SK-N-SH treated with all-trans-retinoic acid at 6 μM for 48 hours (cell line): Measurements from ENCODE around the gene P2RY8.

Experiments
- ATAC-seq: fragments of 200-7000 bp; cut with Tn5 transposase; 3 replicates; pipeline ENCODE4 v1.9.1; 2020; ENCODE audit warnings: mild to moderate bottlenecking, moderate library complexity
- ARNTL ChIP-seq: fragments of 450-650 bp; formaldehyde crosslinking; IDR thresholded peaks from 2 replicates; pipeline ENCODE4 v1.5.0; 2020; ENCODE audit warnings: low read depth, mild to moderate bottlenecking, moderate library complexity, borderline replicate concordance
- BACH2 ChIP-seq: fragments of 250-450 bp; sonication (Bioruptor Pico); IDR thresholded peaks from 2 replicates; pipeline ENCODE4 v1.9.0; 2021; ENCODE audit warnings: mild to moderate bottlenecking, borderline replicate concordance
- CREB5 ChIP-seq: fragments of 250-450 bp; sonication (Bioruptor Pico); IDR thresholded peaks from 2 replicates; pipeline ENCODE4 v1.5.1; 2020; ENCODE audit warnings: low read depth, mild to moderate bottlenecking, moderate library complexity
- CSDC2 ChIP-seq: fragments of 250-450 bp; sonication (Bioruptor Pico); IDR thresholded peaks from 2 replicates; pipeline ENCODE4 v1.5.0; 2020; ENCODE audit warnings: mild to moderate bottlenecking, moderate library complexity
- CSRNP3 ChIP-seq: fragments of 250-450 bp; sonication (Bioruptor Pico); IDR thresholded peaks from 2 replicates; pipeline ENCODE4 v1.5.1; 2021; ENCODE audit warnings: mild to moderate bottlenecking, moderate library complexity
- GLIS3 ChIP-seq: fragments of 250-450 bp; sonication (Bioruptor Pico); IDR thresholded peaks from 2 replicates; pipeline ENCODE4 v1.5.0; 2020; ENCODE audit warnings: mild to moderate bottlenecking, moderate library complexity
- ISL1 ChIP-seq: fragments of 250-450 bp; sonication (Bioruptor Pico); IDR thresholded peaks from 2 replicates; pipeline ENCODE4 v2.1.2; 2022; ENCODE audit warnings: mild to moderate bottlenecking, moderate library complexity
- OSR1 ChIP-seq: fragments of 250-450 bp; sonication (Bioruptor Pico); IDR thresholded peaks from 2 replicates; pipeline ENCODE4 v1.8.0; 2022; ENCODE audit warnings: moderate library complexity, mild to moderate bottlenecking, inconsistent platforms
- PATZ1 ChIP-seq: fragments of 250-450 bp; sonication (Bioruptor Pico); IDR thresholded peaks from 2 replicates; pipeline ENCODE4 v1.8.0; 2020; ENCODE audit warnings: mild to moderate bottlenecking, moderate library complexity, borderline replicate concordance
- PPARA ChIP-seq: fragments of 250-450 bp; sonication (Bioruptor Pico); IDR thresholded peaks from 2 replicates; pipeline ENCODE4 v1.5.0; 2020; ENCODE audit warnings: mild to moderate bottlenecking, borderline replicate concordance
- RARB ChIP-seq: fragments of 250-450 bp; sonication (Bioruptor Pico); IDR thresholded peaks from 2 replicates; pipeline ENCODE4 v1.8.0; 2021; ENCODE audit warnings: mild to moderate bottlenecking, moderate library complexity
- SNAI2 ChIP-seq: fragments of 250-450 bp; sonication (Bioruptor Pico); IDR thresholded peaks from 2 replicates; pipeline ENCODE4 v1.5.0; 2020; ENCODE audit warnings: mild to moderate bottlenecking, moderate library complexity
- TOX ChIP-seq: fragments of 250-450 bp; sonication (Bioruptor Pico); IDR thresholded peaks from 2 replicates; pipeline ENCODE4 v1.8.0; 2021; ENCODE audit warnings: mild to moderate bottlenecking, moderate library complexity, borderline replicate concordance
- TSHZ2 ChIP-seq: fragments of 250-450 bp; sonication (Bioruptor Pico); IDR thresholded peaks from 2 replicates; pipeline ENCODE4 v1.5.0; 2020; ENCODE audit warnings: mild to moderate bottlenecking, moderate library complexity
- ZC3H10 ChIP-seq: fragments of 250-450 bp; sonication (Bioruptor Pico); IDR thresholded peaks from 2 replicates; pipeline ENCODE4 v1.5.1; 2021; ENCODE audit warnings: mild to moderate bottlenecking, moderate library complexity
- ZFP3 ChIP-seq: fragments of 250-450 bp; sonication (Bioruptor Pico); IDR thresholded peaks from 2 replicates; pipeline ENCODE4 v1.5.0; 2020; ENCODE audit warnings: mild to moderate bottlenecking, moderate library complexity
- ZFP30 ChIP-seq: fragments of 450-650 bp; formaldehyde crosslinking; IDR thresholded peaks from 2 replicates; pipeline ENCODE4 v1.5.0; 2022; ENCODE audit warnings: mild to moderate bottlenecking, moderate library complexity
- ZNF565 ChIP-seq: fragments of 450-650 bp; formaldehyde crosslinking; conservative IDR thresholded peaks from 2 replicates; pipeline ENCODE4 v1.5.0; 2020; ENCODE audit warnings: low read depth, mild to moderate bottlenecking, moderate library complexity
- TF ChIP-seq, protein P1 (sequence below): fragments of 250-450 bp; sonication (Bioruptor Pico); IDR thresholded peaks from 2 replicates; pipeline ENCODE4 v1.8.0; 2021; ENCODE audit warnings: low read depth, mild to moderate bottlenecking, moderate library complexity, borderline replicate concordance

Gene P2RY8

GRCh38 chrX:1424147-1424851 is 112.7 kb downstream of the P2RY8 start:
- TF ChIP-seq PATZ1 (no peak), ZFP3 (CRISPR knock-in tag) (no peak), PPARA (CRISPR knock-in tag) (no peak), GLIS3 (CRISPR knock-in tag) (no peak), TSHZ2 (CRISPR knock-in tag) (no peak), ARNTL (CRISPR knock-in tag) (no peak), ZFP30 (CRISPR knock-in tag) (no peak), ZNF565 (CRISPR knock-in tag) (no peak), CSDC2 (CRISPR knock-in tag) (no peak), TOX (CRISPR knock-in tag) (no peak), ISL1 (no peak), CREB5 (CRISPR knock-in tag) (no peak)
- no peak for ATAC-seq

GRCh38 chrX:1423215-1423614 is 113.8 kb downstream of the P2RY8 start:
- TF ChIP-seq RARB (CRISPR knock-in tag) (no peak), OSR1 (no peak), BACH2 (CRISPR knock-in tag) (no peak), CREB5 (CRISPR knock-in tag) (no peak)
- ATAC-seq, result no peak

DNA sequence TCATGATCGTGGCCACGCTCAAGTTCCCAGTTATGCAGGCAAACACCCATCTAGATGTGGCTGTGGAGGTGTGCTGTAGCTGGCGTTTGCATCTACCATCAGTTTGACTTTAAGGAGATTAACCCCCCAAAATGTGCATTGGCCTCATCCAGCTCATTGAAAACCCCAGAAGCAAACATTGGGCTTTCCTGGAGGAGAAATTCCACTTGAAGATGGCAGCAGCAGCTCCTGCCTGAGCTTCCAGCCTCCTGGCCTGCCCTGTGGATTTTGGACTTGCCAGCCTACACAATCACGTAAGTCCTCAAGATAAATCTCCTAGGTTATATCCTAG is 114.9 kb downstream of the P2RY8 start:
- no peak for ATAC-seq
- TF ChIP-seq GLIS3 (CRISPR knock-in tag) (no peak), ZFP30 (CRISPR knock-in tag) (no peak), RARB (CRISPR knock-in tag) (no peak), PPARA (CRISPR knock-in tag) (no peak), ZC3H10 (CRISPR knock-in tag) (no peak), BACH2 (CRISPR knock-in tag) (no peak), CSRNP3 (CRISPR knock-in tag) (no peak), TOX (CRISPR knock-in tag) (no peak), CSDC2 (CRISPR knock-in tag) (no peak), SNAI2 (CRISPR knock-in tag) (no peak), TSHZ2 (CRISPR knock-in tag) (no peak), CREB5 (CRISPR knock-in tag) (no peak), ISL1 (no peak), ZNF565 (CRISPR knock-in tag) (no peak), OSR1 (no peak), ZFP3 (CRISPR knock-in tag) (no peak)
- TF ChIP-seq, protein P1, sequence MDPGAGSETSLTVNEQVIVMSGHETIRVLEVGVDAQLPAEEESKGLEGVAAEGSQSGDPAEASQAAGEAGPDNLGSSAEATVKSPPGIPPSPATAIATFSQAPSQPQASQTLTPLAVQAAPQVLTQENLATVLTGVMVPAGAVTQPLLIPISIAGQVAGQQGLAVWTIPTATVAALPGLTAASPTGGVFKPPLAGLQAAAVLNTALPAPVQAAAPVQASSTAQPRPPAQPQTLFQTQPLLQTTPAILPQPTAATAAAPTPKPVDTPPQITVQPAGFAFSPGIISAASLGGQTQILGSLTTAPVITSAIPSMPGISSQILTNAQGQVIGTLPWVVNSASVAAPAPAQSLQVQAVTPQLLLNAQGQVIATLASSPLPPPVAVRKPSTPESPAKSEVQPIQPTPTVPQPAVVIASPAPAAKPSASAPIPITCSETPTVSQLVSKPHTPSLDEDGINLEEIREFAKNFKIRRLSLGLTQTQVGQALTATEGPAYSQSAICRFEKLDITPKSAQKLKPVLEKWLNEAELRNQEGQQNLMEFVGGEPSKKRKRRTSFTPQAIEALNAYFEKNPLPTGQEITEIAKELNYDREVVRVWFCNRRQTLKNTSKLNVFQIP (CRISPR knock-in tag), result no peak
